Type B pancreatic cell (in vitro differentiated cells): ENCODE data around the gene MTMR3. TPM values are rescaled to one million over a fixed set of nuclear protein-coding genes. Genes with fewer than 3 reads are reported as not detected.

Experiments
- DNase-seq: peaks from one replicate; pipeline ENCODE4 v3.0.0; 2021; ENCODE audit warnings: mixed read lengths; ENCODE audit not compliant: unreplicated experiment; ENCODE audit errors: extremely low spot score
- H3K27ac Mint-ChIP-seq: 2 replicates; pipeline ENCODE4 v1.8.0; 2021; ENCODE audit warnings: mild to moderate bottlenecking, mixed read lengths
- H3K27me3 Mint-ChIP-seq: 2 replicates; pipeline ENCODE4 v1.8.0; 2021; ENCODE audit warnings: mixed read lengths
- H3K36me3 Mint-ChIP-seq: 2 replicates; pipeline ENCODE4 v1.8.0; 2021; ENCODE audit warnings: mixed read lengths
- H3K4me1 Mint-ChIP-seq: one replicate; pipeline ENCODE4 v1.8.0; 2021; ENCODE audit warnings: mixed read lengths; ENCODE audit not compliant: unreplicated experiment
- H3K4me3 Mint-ChIP-seq: 2 replicates; pipeline ENCODE4 v1.8.0; 2021; ENCODE audit warnings: mild to moderate bottlenecking, mixed read lengths
- H3K9me3 Mint-ChIP-seq: 2 replicates; pipeline ENCODE4 v1.8.0; 2021; ENCODE audit warnings: mixed read lengths
- CTCF ChIP-seq: fragments of 200-600 bp; sonication (generic); conservative IDR thresholded peaks from 2 replicates; pipeline ENCODE4 v1.5.0; 2021; ENCODE audit warnings: antibody characterized with exemption, mild to moderate bottlenecking
- total RNA-seq: library from RNA; stranded (reverse); gene quantifications from 2 replicates; pipeline ENCODE4 v1.2.1, GENCODE V29; 2021; ENCODE audit warnings: low replicate concordance

MTMR3 gene
- total RNA-seq, 1 donor from 2014 or later: 54.3 TPM

DNA sequence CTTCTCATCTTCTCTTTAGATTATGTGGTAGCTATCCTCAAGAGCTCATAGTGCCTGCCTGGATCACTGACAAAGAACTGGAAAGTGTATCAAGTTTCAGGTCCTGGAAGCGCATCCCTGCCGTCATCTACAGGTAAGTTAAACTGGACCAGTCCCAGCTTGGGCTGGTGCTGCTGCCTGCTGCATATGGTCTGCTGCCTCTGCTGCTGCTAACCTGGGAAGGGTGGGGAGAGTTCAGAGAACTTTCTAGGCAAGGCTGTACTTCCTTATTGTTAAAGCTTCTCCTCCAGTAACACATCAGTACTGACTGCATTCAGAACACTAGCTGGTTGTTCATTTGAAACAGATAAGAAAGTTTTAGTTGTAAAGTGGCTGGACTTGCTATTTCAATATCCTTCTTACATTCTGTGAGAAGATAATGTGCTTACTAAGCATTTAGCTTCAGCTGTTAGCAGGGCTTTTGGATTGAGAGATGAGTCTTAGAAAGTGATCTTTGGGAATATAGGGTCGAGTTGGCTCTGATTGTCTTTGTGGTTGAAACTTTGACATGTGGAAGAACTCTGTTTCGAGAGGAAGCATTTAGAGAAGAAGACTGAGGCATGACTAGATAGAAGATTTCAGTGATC lies 120.0 kb downstream of the MTMR3 start:
- H3K4me3 Mint-ChIP-seq: no peak overlapping the region
- H3K27ac Mint-ChIP-seq: peak overlapping the region; percentile 19
- H3K9me3 Mint-ChIP-seq: no peaks in the 10 kb centered on the region
- no peak for TF ChIP-seq CTCF
- H3K4me1 Mint-ChIP-seq: peaks cover 6% of the 10 kb centered on the region
- no peak for DNase-seq
- H3K27me3 Mint-ChIP-seq: no peaks in the 10 kb centered on the region
- peaks cover 24% of the 10 kb centered on the region for H3K36me3 Mint-ChIP-seq

- H3K27ac Mint-ChIP-seq: no peak overlapping the region
- H3K27me3 Mint-ChIP-seq: no peaks in the 10 kb centered on the region
- peaks cover 18% of the 10 kb centered on the region for H3K36me3 Mint-ChIP-seq
- no peaks in the 10 kb centered on the region for H3K9me3 Mint-ChIP-seq
- H3K4me1 Mint-ChIP-seq: peaks cover 15% of the 10 kb centered on the region
- DNase-seq: no peak
- H3K4me3 Mint-ChIP-seq: no peak overlapping the region
- TF ChIP-seq CTCF: no peak
Observed at GRCh38 chr22:30004101-30004500, 121.1 kb downstream of the MTMR3 start.

GRCh38 chr22:30004694-30005093 lies 121.7 kb downstream of the MTMR3 start:
- H3K27ac Mint-ChIP-seq: no peak overlapping the region
- no peak overlapping the region for H3K4me3 Mint-ChIP-seq
- peaks cover 15% of the 10 kb centered on the region for H3K4me1 Mint-ChIP-seq
- peaks cover 17% of the 10 kb centered on the region for H3K36me3 Mint-ChIP-seq
- TF ChIP-seq CTCF: no peak
- DNase-seq: no peak
- no peaks in the 10 kb centered on the region for H3K27me3 Mint-ChIP-seq
- H3K9me3 Mint-ChIP-seq: no peaks in the 10 kb centered on the region

DNA sequence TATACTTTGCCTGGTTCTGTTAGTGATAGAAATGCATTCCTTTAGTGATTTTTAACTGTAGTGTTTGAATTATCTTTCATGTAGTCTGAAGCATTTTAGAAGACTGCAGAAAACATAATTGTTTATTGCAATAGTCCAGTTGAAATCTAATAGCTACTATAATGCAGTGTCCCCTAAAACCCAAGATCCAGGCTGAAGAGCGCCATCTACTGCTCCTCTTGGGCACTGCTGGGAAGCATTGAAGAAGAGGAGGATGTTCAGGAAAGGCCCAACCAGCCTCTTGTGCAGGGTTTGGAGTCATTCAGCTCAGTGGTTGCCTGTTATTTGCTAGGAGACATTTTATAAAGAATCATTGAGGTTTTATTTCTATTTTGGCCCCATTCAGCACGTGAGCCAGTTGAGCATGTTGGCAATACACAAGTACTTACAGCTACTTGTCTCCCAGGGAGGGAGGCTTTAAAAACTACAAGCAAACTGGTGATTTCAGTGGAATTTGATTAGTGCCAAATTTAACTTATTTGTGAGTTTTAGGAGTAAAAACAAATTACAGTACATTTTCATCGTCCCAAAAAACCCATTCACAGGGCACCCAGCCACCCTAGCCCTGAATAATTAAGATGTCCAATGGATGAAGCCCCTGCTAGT lies 122.4 kb downstream of the MTMR3 start:
- H3K9me3 Mint-ChIP-seq: no peaks in the 10 kb centered on the region
- peaks cover 15% of the 10 kb centered on the region for H3K4me1 Mint-ChIP-seq
- peak overlapping the region; percentile 3 for H3K27ac Mint-ChIP-seq
- DNase-seq: no peak
- no peak overlapping the region for H3K4me3 Mint-ChIP-seq
- TF ChIP-seq CTCF: peak; percentile 99
- H3K27me3 Mint-ChIP-seq: no peaks in the 10 kb centered on the region
- H3K36me3 Mint-ChIP-seq: peaks cover 17% of the 10 kb centered on the region

DNA sequence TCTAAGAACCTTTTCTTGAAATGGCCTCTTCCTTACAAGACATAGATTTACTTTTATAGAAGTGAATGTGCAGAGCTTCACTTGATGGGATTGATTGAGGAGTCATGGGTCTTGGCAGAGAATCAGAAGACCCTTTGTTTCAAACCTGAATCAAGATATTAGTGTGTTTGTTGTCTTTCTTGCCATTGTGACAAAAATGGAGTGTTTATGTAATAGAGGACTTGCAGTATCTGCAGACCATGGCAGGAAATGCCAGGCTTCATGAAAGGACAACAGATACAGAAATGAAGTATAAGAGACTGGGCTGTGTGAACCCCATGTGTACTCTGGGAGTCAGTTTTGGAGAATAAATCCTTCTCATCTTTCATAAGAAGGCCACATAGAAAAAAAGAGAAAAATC lies 124.4 kb downstream of the MTMR3 start:
- Mint-ChIP-seq H3K27ac (no peak overlapping the region), H3K4me3 (no peak overlapping the region), H3K27me3 (no peaks in the 10 kb centered on the region), H3K36me3 (peaks cover 13% of the 10 kb centered on the region), H3K9me3 (no peaks in the 10 kb centered on the region), H3K4me1 (peaks cover 15% of the 10 kb centered on the region)
- no peak for DNase-seq
- TF ChIP-seq CTCF: no peak
